Activated CD4-positive, alpha-beta T cell treated with anti-CD3 and anti-CD28 coated beads, Interleukin-2, amount 50 U/mL, for 16 hours (primary cell): ENCODE results near the gene PIMREG.

Experiments used
- DNase-seq: peaks from one replicate; pipeline ENCODE4 v3.0.0-alpha.2; 2020

The PIMREG gene

GRCh38 chr17:6439951-6440350 is 4.3 kb upstream of the PIMREG start:
- no peak for DNase-seq

GRCh38 chr17:6442775-6443174 is 1.5 kb upstream of the PIMREG start:
- DNase-seq: no peak

GRCh38 chr17:6444571-6445335 is 498 bp downstream of the PIMREG start:
- DNase-seq: no peak

- no peak for DNase-seq
Measured at GRCh38 chr17:6446516-6447100, 2.4 kb downstream of the PIMREG start.

- DNase-seq: no peak
Measured at GRCh38 chr17:6448473-6448872, 4.2 kb downstream of the PIMREG start.

- DNase-seq: no peak
Measured at GRCh38 chr17:6449307-6449706, 5.1 kb downstream of the PIMREG start.

GRCh38 chr17:6450926-6451832 is 6.9 kb downstream of the PIMREG start:
- no peak for DNase-seq

- DNase-seq: no peak
Measured at GRCh38 chr17:6452471-6453266, 8.4 kb downstream of the PIMREG start.

GRCh38 chr17:6453279-6454024 is 9.2 kb downstream of the PIMREG start:
- DNase-seq: no peak

- no peak for DNase-seq
Measured at GRCh38 chr17:6454495-6455320, 10.5 kb downstream of the PIMREG start.

GRCh38 chr17:6455321-6455705 is 11.1 kb downstream of the PIMREG start:
- no peak for DNase-seq

- no peak for DNase-seq
Measured at GRCh38 chr17:6456321-6456720, 12.1 kb downstream of the PIMREG start.

GRCh38 chr17:6456914-6457687 is 12.8 kb downstream of the PIMREG start:
- DNase-seq: no peak

GRCh38 chr17:6457688-6458459 is 13.6 kb downstream of the PIMREG start:
- DNase-seq: no peak

- no peak for DNase-seq
Measured at GRCh38 chr17:6458460-6458950, 14.2 kb downstream of the PIMREG start.

GRCh38 chr17:6460531-6461161 is 16.4 kb downstream of the PIMREG start:
- peak; percentile 18 for DNase-seq

- no peak for DNase-seq
Measured at GRCh38 chr17:6461246-6461645, 17.0 kb downstream of the PIMREG start.

- DNase-seq: peak; percentile 43
Measured at GRCh38 chr17:6461792-6462524, 17.7 kb downstream of the PIMREG start.
